GM21381 (cell line): ENCODE data around the gene ACADSB.

Experiments
- ATAC-seq: cut with Tn5 transposase; IDR thresholded peaks from one replicate; pipeline ENCODE4 v1.9.1; 2021; ENCODE audit warnings: mild to moderate bottlenecking, moderate library complexity; ENCODE audit not compliant: unreplicated experiment

The ACADSB gene

GRCh38 chr10:123093489-123093888, 84.7 kb downstream of the ACADSB start:
- ATAC-seq: no peak

GRCh38 chr10:123096452-123096851, 87.6 kb downstream of the ACADSB start:
- no peak for ATAC-seq

- no peak for ATAC-seq
Measured at GRCh38 chr10:123097039-123097438, 88.2 kb downstream of the ACADSB start.

- ATAC-seq: no peak
Measured at GRCh38 chr10:123100030-123100762, 91.4 kb downstream of the ACADSB start.

- ATAC-seq: no peak
Measured at GRCh38 chr10:123101872-123102271, 93.1 kb downstream of the ACADSB start.

- ATAC-seq: no peak
Measured at GRCh38 chr10:123102673-123103072, 93.9 kb downstream of the ACADSB start.

- ATAC-seq: no peak
Measured at GRCh38 chr10:123103944-123104343, 95.1 kb downstream of the ACADSB start.
